ENCODE data around the gene FGD2. TPM values are rescaled to one million over a fixed set of nuclear protein-coding genes. Genes with fewer than 3 reads are reported as not detected.
"Not testable (repeated sequence)": the region's sequence is repeated elsewhere in the genome, so short reads cannot be mapped to it uniquely, and the experiment has no call there.

Gene FGD2
- total RNA-seq, 2 experiments from 2014 or later = 1.2 TPM

DNA sequence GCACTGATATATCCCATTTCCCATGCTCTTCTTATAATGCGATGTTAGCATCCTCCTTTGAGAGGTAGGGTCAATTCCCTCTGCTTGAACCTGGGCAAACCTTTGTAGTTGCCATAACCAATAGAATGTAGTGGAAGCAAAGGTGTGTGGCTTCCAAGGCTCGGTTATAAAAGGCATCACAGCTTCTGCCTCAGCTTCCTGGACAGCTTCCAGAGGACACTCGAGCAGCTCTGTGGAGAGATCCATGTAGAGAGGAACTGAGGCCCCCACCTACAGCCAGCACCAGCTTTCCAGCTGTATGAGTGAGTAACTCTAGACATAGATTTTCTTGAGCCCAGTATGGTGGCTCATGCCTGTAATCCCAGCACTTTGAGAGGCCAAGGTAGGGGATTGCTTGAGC is 36.7 kb downstream of the FGD2 start:
- H3K36me3 ChIP-seq (ENCODE audit: insufficient read depth, low read length) = no peaks in the 10 kb centered on the region
- no peak overlapping the region for H3K4me3 ChIP-seq (ENCODE audit: low read length)
- Mint-ChIP-seq H3K27me3 (no peaks in the 10 kb centered on the region), H3K4me3 (no peak overlapping the region), H3K36me3 (ENCODE audit: low read depth) (no peaks in the 10 kb centered on the region), H3K9me3 (no peaks in the 10 kb centered on the region), H3K4me1 (ENCODE audit: low read depth) (peaks cover 34% of the 10 kb centered on the region), H3K27ac (no peak overlapping the region)
- H3K4me1 ChIP-seq (ENCODE audit: insufficient read depth, low read length) = peaks cover 22% of the 10 kb centered on the region
- no peaks in the 10 kb centered on the region for H3K27me3 ChIP-seq (ENCODE audit: control insufficient read depth in 1 of 2, insufficient read depth in 2 of 2, low read length in 2 of 2)
- ATAC-seq (ENCODE audit: poor library complexity) (no peak), DNase-seq (no peak)
- ChIA-PET POLR2A (no interaction called here), CTCF (interaction anchor here (1.0 to 1.7 kb wide), 4 partner anchors 10 to 166 kb away, joined by 3 to 4 read pairs (median 3); no protein-coding TSS in a partner anchor)
- TF ChIP-seq CTCF (IDR thresholded peaks at IDR 0.05) = no peak
- intact Hi-C loops (cut with DNase I, micrococcal nuclease) = no loop called here
- no peak overlapping the region for H3K27ac ChIP-seq (ENCODE audit: low read depth in 1 of 2, low read length in 2 of 2)
- H3K9me3 ChIP-seq (ENCODE audit: control insufficient read depth in 1 of 2, insufficient read depth in 1 of 2, low read length in 2 of 2) = no peaks in the 10 kb centered on the region

GRCh38 chr6:37043091-37043490 is 37.6 kb downstream of the FGD2 start:
- H3K27me3 ChIP-seq (ENCODE audit: control insufficient read depth in 1 of 2, insufficient read depth in 2 of 2, low read length in 2 of 2); H3K36me3 ChIP-seq (ENCODE audit: insufficient read depth, low read length); POLR2A ChIA-PET; DNase-seq; H3K4me3 Mint-ChIP-seq; intact Hi-C loops (cut with DNase I, micrococcal nuclease); H3K9me3 ChIP-seq (ENCODE audit: control insufficient read depth in 1 of 2, insufficient read depth in 1 of 2, low read length in 2 of 2); H3K27me3 Mint-ChIP-seq; CTCF ChIA-PET; H3K36me3 Mint-ChIP-seq (ENCODE audit: low read depth); H3K27ac ChIP-seq (ENCODE audit: low read depth in 1 of 2, low read length in 2 of 2); H3K4me3 ChIP-seq (ENCODE audit: low read length); ATAC-seq (ENCODE audit: poor library complexity); H3K27ac Mint-ChIP-seq; H3K9me3 Mint-ChIP-seq: not testable (repeated sequence)
- peaks cover 43% of the 10 kb centered on the region for H3K4me1 Mint-ChIP-seq (ENCODE audit: low read depth)
- H3K4me1 ChIP-seq (ENCODE audit: insufficient read depth, low read length) = peaks cover 31% of the 10 kb centered on the region

DNA sequence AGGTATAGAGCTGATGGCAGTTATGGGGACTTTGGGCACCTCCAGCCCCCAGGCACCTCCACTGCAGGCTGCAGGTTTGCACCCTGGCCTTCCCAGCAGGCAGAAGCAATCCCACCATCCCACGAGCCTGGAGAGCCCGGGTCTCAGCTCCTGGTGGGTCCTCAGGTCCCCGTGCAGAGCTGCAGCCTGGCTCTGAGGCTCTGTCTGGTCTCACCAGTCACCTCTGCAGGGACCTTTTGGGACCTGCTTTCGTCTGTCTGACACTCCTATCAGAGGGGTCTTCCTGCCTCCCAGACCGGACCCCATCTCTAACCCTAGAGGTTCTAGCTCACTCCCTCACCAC is 41.9 kb downstream of the FGD2 start:
- Mint-ChIP-seq H3K4me1 (ENCODE audit: low read depth) (peaks cover 67% of the 10 kb centered on the region), H3K36me3 (ENCODE audit: low read depth) (no peaks in the 10 kb centered on the region), H3K9me3 (no peaks in the 10 kb centered on the region), H3K27ac (peak overlapping the region; percentile 92), H3K27me3 (no peaks in the 10 kb centered on the region), H3K4me3 (peak overlapping the region; percentile 52)
- ChIA-PET POLR2A (interaction anchor here (6.7 kb wide), 1 partner anchor 124 kb away, joined by 147 read pairs; the partner anchor contains the start of gene PIM1), CTCF (interaction anchor here (1.2 to 8.0 kb wide), 4 partner anchors 26 to 162 kb away, joined by 4 to 78 read pairs (median 8); no protein-coding TSS in a partner anchor)
- ATAC-seq (ENCODE audit: poor library complexity) (no peak), DNase-seq (no peak)
- TF ChIP-seq CTCF (IDR thresholded peaks at IDR 0.05) = no peak
- peak overlapping the region in 1 of 2 donors; percentile 40 for H3K27ac ChIP-seq (ENCODE audit: low read depth in 1 of 2, low read length in 2 of 2)
- H3K9me3 ChIP-seq (ENCODE audit: control insufficient read depth in 1 of 2, insufficient read depth in 1 of 2, low read length in 2 of 2) = no peaks in the 10 kb centered on the region
- no peaks in the 10 kb centered on the region for H3K36me3 ChIP-seq (ENCODE audit: insufficient read depth, low read length)
- no peak overlapping the region for H3K4me3 ChIP-seq (ENCODE audit: low read length)
- H3K27me3 ChIP-seq (ENCODE audit: control insufficient read depth in 1 of 2, insufficient read depth in 2 of 2, low read length in 2 of 2) = no peaks in the 10 kb centered on the region
- intact Hi-C loops (cut with DNase I, micrococcal nuclease) = loop anchor here in 1 of 2 experiments (2.0 kb wide), 1 partner anchor 25 kb away; no protein-coding TSS in a partner anchor
- H3K4me1 ChIP-seq (ENCODE audit: insufficient read depth, low read length) = peaks cover 67% of the 10 kb centered on the region
